Measurements from ENCODE around the gene HLA-DMA. TPM values are rescaled to one million over a fixed set of nuclear protein-coding genes. Genes with fewer than 3 reads are reported as not detected.
A peak's percentile ranks its signal among the peaks of the same experiment; 100 is the strongest.

Gene HLA-DMA
- total and polyA plus RNA-seq, 2 of the 13 experiments (the other 11 are each of a cell fraction or from before 2014, with no cell fraction given): 0.70 to 0.71 TPM

GRCh38 chr6:32983964-32984621 is 31.2 kb upstream of the HLA-DMA start:
- TF ChIP-seq ATF4 (CRISPR knock-in tag; IDR thresholded peaks at IDR 0.05) (0 out of 4 replicates have a peak, but pooled peaks of 1 of the 2 experiments have one; percentile 15), NR1H2 (CRISPR knock-in tag; IDR thresholded peaks at IDR 0.05; ENCODE audit: borderline replicate concordance, low read depth) (no peak), POGZ (CRISPR knock-in tag; IDR thresholded peaks at IDR 0.05) (no peak), MAF1 (CRISPR knock-in tag; IDR thresholded peaks at IDR 0.05; ENCODE audit: borderline replicate concordance) (no peak)
- ChIA-PET POLR2A (interaction anchor here (0.7 to 10.2 kb wide), 5 partner anchors 12 to 90 kb away, joined by 3 to 305 read pairs (median 15); partner anchors contain the start of gene BRD2), CTCF (ENCODE audit: low intra/inter-chr PET ratio, low total read pairs) (interaction anchor here (0.7 to 7.2 kb wide), 6 partner anchors 31 to 101 kb away, joined by 3 to 103 read pairs (median 8); partner anchors contain the start of gene HLA-DMA)
- peak; percentile 34 for ATAC-seq
- H3K27me3 ChIP-seq (ENCODE audit: control insufficient read depth in 1 of 2, insufficient read depth in 2 of 2, low read length in 2 of 2): peaks cover 0 to 6% of the 10 kb centered on the region in 2 experiments; a peak in 2 of 5 replicates
- in situ Hi-C loops (cut with HindIII; ENCODE audit: extremely low pct_ligation_motif_present, low pct_unique_long_range_greater_than_20kb): loop anchor here (5.0 kb wide), 1 partner anchor 47 kb away; no protein-coding TSS in a partner anchor
- H3K4me2 ChIP-seq (ENCODE audit: low read depth, low read length): no peak overlapping the region
- H3K9me3 ChIP-seq (ENCODE audit: low read length): no peaks in the 10 kb centered on the region
- no peak overlapping the region for H3K9ac ChIP-seq (ENCODE audit: insufficient read depth, low read depth, low read length)
- H3K4me3 ChIP-seq (replicated peaks in 1 of 3; ENCODE audit: insufficient read depth in 1 of 3, low read depth in 2 of 3, low read length in 3 of 3): no peak overlapping the region
- 39% methylated on average over 3 of the region's 3 CpGs for WGBS (ENCODE audit: low lambda C conversion rate)
- H4K20me1 ChIP-seq (ENCODE audit: insufficient read depth, low read length): peaks cover 36% of the 10 kb centered on the region
- no TSS peak for BruUV-seq (replicated peaks)
- intact Hi-C loops (cut with micrococcal nuclease; ENCODE audit: unreplicated experiment): no loop called here
- H3K36me3 ChIP-seq (replicated peaks in 1 of 2; ENCODE audit: control insufficient read depth in 1 of 2, insufficient read depth in 2 of 2, low read length in 2 of 2): peaks cover 15 to 20% of the 10 kb centered on the region in 2 experiments
- DNase-seq (ENCODE audit: low spot score): no peak
- H3K79me2 ChIP-seq (ENCODE audit: insufficient read depth, low read length): no peaks in the 10 kb centered on the region
- no peak overlapping the region for H3K27ac ChIP-seq (ENCODE audit: extremely low read length, insufficient read depth, low read length)
- no peak overlapping the region for H2AFZ ChIP-seq (ENCODE audit: low read length)
- no peaks in the 10 kb centered on the region for H3K4me1 ChIP-seq (ENCODE audit: insufficient read depth, low read length)
- no peak for FAIRE-seq

DNA sequence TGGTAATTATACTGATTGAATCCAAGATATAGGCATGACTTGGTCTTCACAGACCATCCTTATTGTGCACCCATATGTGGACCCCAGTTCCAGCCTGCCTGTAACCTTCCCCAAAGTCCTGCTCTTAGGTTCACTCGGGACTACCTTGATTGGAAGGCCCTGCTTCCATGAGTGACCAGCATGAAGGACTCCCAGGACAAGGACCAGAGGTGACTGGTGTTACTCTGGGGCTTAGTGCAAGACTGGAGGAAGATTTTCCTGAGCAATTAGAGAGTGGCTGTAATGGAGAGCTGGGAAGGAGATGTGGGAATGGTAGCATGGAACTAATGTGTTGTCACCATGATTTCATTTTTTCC is 30.6 kb upstream of the HLA-DMA start:
- ChIA-PET CTCF (ENCODE audit: low intra/inter-chr PET ratio, low total read pairs) (interaction anchor here (2.6 to 7.2 kb wide), 2 partner anchors 49 to 97 kb away, joined by 48 to 103 read pairs; no protein-coding TSS in a partner anchor), POLR2A (interaction anchor here (0.7 to 10.2 kb wide), 4 partner anchors 12 to 97 kb away, joined by 3 to 305 read pairs (median 11); partner anchors contain the start of gene BRD2)
- no peaks in the 10 kb centered on the region for H3K79me2 ChIP-seq (ENCODE audit: insufficient read depth, low read length)
- BruUV-seq (replicated peaks): no TSS peak
- no peak overlapping the region for H3K4me3 ChIP-seq (replicated peaks in 1 of 3; ENCODE audit: insufficient read depth in 1 of 3, low read depth in 2 of 3, low read length in 3 of 3)
- peaks cover 18 to 26% of the 10 kb centered on the region in 2 experiments for H3K36me3 ChIP-seq (replicated peaks in 1 of 2; ENCODE audit: control insufficient read depth in 1 of 2, insufficient read depth in 2 of 2, low read length in 2 of 2)
- no peak overlapping the region for H3K9ac ChIP-seq (ENCODE audit: insufficient read depth, low read depth, low read length)
- H3K27me3 ChIP-seq (ENCODE audit: control insufficient read depth in 1 of 2, insufficient read depth in 2 of 2, low read length in 2 of 2): peaks cover 0 to 6% of the 10 kb centered on the region in 2 experiments; a peak in 2 of 5 replicates
- H3K9me3 ChIP-seq (ENCODE audit: low read length): no peaks in the 10 kb centered on the region
- in situ Hi-C loops (cut with HindIII; ENCODE audit: extremely low pct_ligation_motif_present, low pct_unique_long_range_greater_than_20kb): loop anchor here (5.0 kb wide), 1 partner anchor 46 kb away; no protein-coding TSS in a partner anchor
- ATAC-seq (peak; percentile 45), FAIRE-seq (no peak), DNase-seq (ENCODE audit: low spot score) (no peak)
- no peak overlapping the region for H3K4me2 ChIP-seq (ENCODE audit: low read depth, low read length)
- H4K20me1 ChIP-seq (ENCODE audit: insufficient read depth, low read length): peaks cover 42% of the 10 kb centered on the region
- no peak overlapping the region for H2AFZ ChIP-seq (ENCODE audit: low read length)
- TF ChIP-seq SALL2 (CRISPR knock-in tag; IDR thresholded peaks at IDR 0.05) (no peak), CBX1 (IDR thresholded peaks at IDR 0.05; ENCODE audit: low read depth) (no peak), E2F1 (CRISPR knock-in tag; IDR thresholded peaks at IDR 0.05) (no peak), ZNF367 (CRISPR knock-in tag; IDR thresholded peaks at IDR 0.05; ENCODE audit: borderline replicate concordance) (no peak), ZNF441 (CRISPR knock-in tag; IDR thresholded peaks at IDR 0.05; ENCODE audit: borderline replicate concordance) (no peak)
- TF ChIP-seq, protein P1, sequence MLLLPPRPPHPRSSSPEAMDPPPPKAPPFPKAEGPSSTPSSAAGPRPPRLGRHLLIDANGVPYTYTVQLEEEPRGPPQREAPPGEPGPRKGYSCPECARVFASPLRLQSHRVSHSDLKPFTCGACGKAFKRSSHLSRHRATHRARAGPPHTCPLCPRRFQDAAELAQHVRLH (CRISPR knock-in tag; IDR thresholded peaks at IDR 0.05; ENCODE audit: borderline replicate concordance, low read depth): no peak
- TF ChIP-seq, protein P2, sequence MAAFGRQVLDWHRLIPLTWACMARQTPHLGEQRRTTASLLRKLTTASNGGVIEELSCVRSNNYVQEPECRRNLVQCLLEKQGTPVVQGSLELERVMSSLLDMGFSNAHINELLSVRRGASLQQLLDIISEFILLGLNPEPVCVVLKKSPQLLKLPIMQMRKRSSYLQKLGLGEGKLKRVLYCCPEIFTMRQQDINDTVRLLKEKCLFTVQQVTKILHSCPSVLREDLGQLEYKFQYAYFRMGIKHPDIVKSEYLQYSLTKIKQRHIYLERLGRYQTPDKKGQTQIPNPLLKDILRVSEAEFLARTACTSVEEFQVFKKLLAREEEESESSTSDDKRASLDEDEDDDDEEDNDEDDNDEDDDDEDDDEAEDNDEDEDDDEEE (CRISPR knock-in tag; IDR thresholded peaks at IDR 0.05): no peak
- intact Hi-C loops (cut with micrococcal nuclease; ENCODE audit: unreplicated experiment): no loop called here
- peaks cover 3% of the 10 kb centered on the region; the same call in 1 of the 2 replicates for H3K4me1 ChIP-seq (ENCODE audit: insufficient read depth, low read length)
- no peak overlapping the region for H3K27ac ChIP-seq (ENCODE audit: extremely low read length, insufficient read depth, low read length)
- 0% methylated on average over 1 of the region's 1 CpG for WGBS (ENCODE audit: low lambda C conversion rate)
